HepG2 (cell line): ENCODE results near the gene ZNF793. TPM values are rescaled to one million over a fixed set of nuclear protein-coding genes. Genes with fewer than 3 reads are reported as not detected.

Experiments used
- ATAC-seq: fragments of 200-7000 bp; cut with Tn5 transposase; 3 replicates; pipeline ENCODE4 v1.9.1; 2020; ENCODE audit warnings: mild to moderate bottlenecking, moderate library complexity
- BruUV-seq: library from RNA; stranded (reverse); fragments of 400-500 nt; replicated peaks from 2 replicates; lab custom pipeline; 2021; lab: Mats Ljungman, UMichigan
- CTCF ChIA-PET: fragments of 300-600 bp; formaldehyde crosslinking; extraction: SDS; loops from one replicate; lab custom pipeline; 2021; ENCODE audit warnings: low total read pairs, inconsistent platforms, low intra/inter-chr PET ratio; lab: Yijun Ruan, JAX
- POLR2A ChIA-PET: fragments of 350-600 bp; sonication (Branson Sonifier 250); formaldehyde crosslinking; loops from one replicate; lab custom pipeline; 2020; ENCODE audit warnings: antibody characterized with exemption, inconsistent platforms; lab: Yijun Ruan, JAX
- DNase-seq: peaks from one replicate; pipeline ENCODE4 v3.0.0-alpha.2; 2015; ENCODE audit warnings: low spot score
- FAIRE-seq: peaks from 3 replicates; lab custom pipeline; 2011; peaks lifted over from hg19 to GRCh38; lab: Jason Lieb, UNC
- H2AFZ ChIP-seq: one replicate; pipeline ENCODE4 v1.6.1; 2011; ENCODE audit warnings: low read length, inconsistent platforms
- H3K27ac ChIP-seq: fragments of 300-600 bp; 3 replicates; pipeline ENCODE4 v1.8.0; 2011; ENCODE audit warnings: mixed run types, mild to moderate bottlenecking, mixed read lengths, low read length, inconsistent platforms; ENCODE audit not compliant: insufficient read depth; ENCODE audit errors: extremely low read length
- H3K27me3 ChIP-seq, 2 experiments: fragments of 200-600 bp in 1 of 2; 2 replicates in 1 of 2; 3 replicates in 1 of 2; pipeline versions ENCODE4 v1.6.0 to v1.8.0; 2011; ENCODE audit warnings: low read length in 2 of 2, mild to moderate bottlenecking in 2 of 2, moderate library complexity in 2 of 2, inconsistent platforms in 1 of 2; ENCODE audit not compliant: insufficient read depth in 2 of 2, control insufficient read depth in 1 of 2
- H3K36me3 ChIP-seq, 2 experiments: fragments of 200-600 bp in 1 of 2; replicated peaks in 1 of 2; 2 replicates in 1 of 2; 3 replicates in 1 of 2; pipeline versions ENCODE4 v1.5.1 to v1.8.0; 2011; ENCODE audit warnings: low read length in 2 of 2, inconsistent platforms in 1 of 2; ENCODE audit not compliant: insufficient read depth in 2 of 2, control insufficient read depth in 1 of 2
- H3K4me1 ChIP-seq: 2 replicates; pipeline ENCODE4 v1.5.1; 2012; ENCODE audit warnings: low read length, inconsistent platforms; ENCODE audit not compliant: insufficient read depth
- H3K4me2 ChIP-seq: 2 replicates; pipeline ENCODE4 v1.6.0; 2011; ENCODE audit warnings: low read depth, low read length, inconsistent platforms
- H3K4me3 ChIP-seq, 3 experiments: fragments of 200-600 bp in 1 of 3; sonication (generic), shearing (Covaris generic) in 1 of 3; replicated peaks in 1 of 3; 2 replicates each; pipeline ENCODE4 v1.5.1; 2011 to 2016; ENCODE audit warnings: low read length in 3 of 3, inconsistent platforms in 2 of 3, low read depth in 2 of 3, mild to moderate bottlenecking in 2 of 3, control low read depth in 1 of 3, mixed read lengths in 1 of 3; ENCODE audit not compliant: insufficient read depth in 1 of 3
- H3K79me2 ChIP-seq: one replicate; pipeline ENCODE4 v1.6.1; 2011; ENCODE audit warnings: low read length, inconsistent platforms; ENCODE audit not compliant: insufficient read depth
- H3K9ac ChIP-seq: 2 replicates; pipeline ENCODE4 v1.6.0; 2011; ENCODE audit warnings: mild to moderate bottlenecking, low read depth, low read length, inconsistent platforms; ENCODE audit not compliant: insufficient read depth
- H3K9me3 ChIP-seq: 2 replicates; pipeline ENCODE4 v1.5.1; 2012; ENCODE audit warnings: mild to moderate bottlenecking, low read length
- H4K20me1 ChIP-seq: 2 replicates; pipeline ENCODE4 v1.6.0; 2011; ENCODE audit warnings: inconsistent platforms, mild to moderate bottlenecking, low read length, moderate library complexity; ENCODE audit not compliant: insufficient read depth
- CAMTA2 ChIP-seq: sonication (generic); formaldehyde crosslinking; IDR thresholded peaks from 2 replicates; pipeline ENCODE4 v1.4.0; 2020; ENCODE audit warnings: mild to moderate bottlenecking, missing genetic modification reagents, borderline replicate concordance
- FOXJ3 ChIP-seq: sonication (generic); formaldehyde crosslinking; IDR thresholded peaks from 2 replicates; pipeline ENCODE4 v1.4.0; 2020; ENCODE audit warnings: missing genetic modification reagents, mild to moderate bottlenecking, borderline replicate concordance
- HNRNPK ChIP-seq: fragments of 200-400 bp; formaldehyde crosslinking; IDR thresholded peaks from 2 replicates; pipeline ENCODE4 v1.6.1; 2018; ENCODE audit warnings: low read length, low read depth, moderate library complexity, mild to moderate bottlenecking; ENCODE audit not compliant: poor library complexity, severe bottlenecking
- KLF6 ChIP-seq: IDR thresholded peaks from 2 replicates; pipeline ENCODE4 v1.8.0; 2016; ENCODE audit warnings: missing biosample characterization, missing genetic modification reagents
- NCOA1 ChIP-seq: sonication (generic); formaldehyde crosslinking; IDR thresholded peaks from 2 replicates; pipeline ENCODE4 v1.9.0; 2021; ENCODE audit warnings: missing genetic modification reagents
- NR2F2 ChIP-seq: IDR thresholded peaks from 2 replicates; pipeline ENCODE4 v1.6.1; 2012; ENCODE audit warnings: low read depth, inconsistent platforms, borderline replicate concordance
- PCBP2 ChIP-seq: fragments of 200-400 bp; formaldehyde crosslinking; optimal IDR thresholded peaks from 2 replicates; pipeline ENCODE3; 2018; ENCODE audit warnings: low read length, low read depth; ENCODE audit not compliant: poor library complexity, severe bottlenecking
- PPARG ChIP-seq: conservative IDR thresholded peaks from 2 replicates; pipeline ENCODE4 v1.6.1; 2016; ENCODE audit warnings: missing biosample characterization, missing genetic modification reagents
- RFXAP ChIP-seq: sonication (generic); formaldehyde crosslinking; IDR thresholded peaks from 2 replicates; pipeline ENCODE4 v1.4.0; 2020; ENCODE audit warnings: missing genetic modification reagents, borderline replicate concordance
- SNAPC4 ChIP-seq: sonication (generic); formaldehyde crosslinking; IDR thresholded peaks from 2 replicates; pipeline ENCODE4 v1.4.0; 2020; ENCODE audit warnings: mild to moderate bottlenecking, missing genetic modification reagents
- STAG1 ChIP-seq: sonication (generic); formaldehyde crosslinking; IDR thresholded peaks from 2 replicates; pipeline ENCODE4 v1.4.0; 2020; ENCODE audit warnings: missing genetic modification reagents
- ZNF776 ChIP-seq: sonication (generic); formaldehyde crosslinking; IDR thresholded peaks from 2 replicates; pipeline ENCODE4 v1.4.0; 2020; ENCODE audit warnings: mild to moderate bottlenecking, missing genetic modification reagents
- WGBS: methylation state at CpG from one replicate; pipeline ENCODE4 v1.1.6; 2017; ENCODE audit warnings: low lambda C conversion rate; 5-methylcytosine and 5-hydroxymethylcytosine counted together
- in situ Hi-C: cut with HindIII; loops from 2 replicates; pipeline ENCODE4 v1.10.0; 2017; ENCODE audit warnings: low pct_unique_long_range_greater_than_20kb; ENCODE audit not compliant: extremely low pct_ligation_motif_present
- intact Hi-C: fragments of 100-400 bp; cut with micrococcal nuclease; formaldehyde crosslinking; loops from one replicate; pipeline ENCODE4 v1.10.0; 2022; ENCODE audit not compliant: unreplicated experiment
- polyA plus RNA-seq, 8 experiments: library from polyadenylated mRNA; depleted of rRNA in 3 of 8; stranded (reverse) in 7 of 8; unstranded in 1 of 8; fragments of >200 nt; fragmentation: Illumina TruSeq in 4 of 8; extraction: Trizol in 4 of 8; gene quantifications; 2 replicates each; pipeline versions ENCODE4 v1.2.1 to v1.2.3, GENCODE V29; 2011 to 2016; ENCODE audit warnings: low read depth in 4 of 8, missing spikeins in 1 of 8, mixed read lengths in 1 of 8; ENCODE audit not compliant: insufficient read depth in 1 of 8
- total RNA-seq, 5 experiments: library from RNA; depleted of rRNA; stranded (reverse); fragments of >200 nt; fragmentation: Illumina TruSeq; extraction: Trizol; gene quantifications; 2 replicates each; pipeline ENCODE4 v1.2.3, GENCODE V29; 2016; ENCODE audit warnings: low read depth in 1 of 5
- TF ChIP-seq, protein P1 (sequence below): sonication (generic); formaldehyde crosslinking; IDR thresholded peaks from 2 replicates; pipeline ENCODE4 v1.5.0; 2020; ENCODE audit warnings: mild to moderate bottlenecking, missing genetic modification reagents, borderline replicate concordance
- TF ChIP-seq, protein P2 (sequence below): sonication (generic); formaldehyde crosslinking; IDR thresholded peaks from 2 replicates; pipeline ENCODE4 v1.8.0; 2022; ENCODE audit warnings: missing genetic modification reagents, mild to moderate bottlenecking, borderline replicate concordance

The ZNF793 gene
- total and polyA plus RNA-seq, 2 of the 13 experiments (the other 11 are each of a cell fraction or from before 2014, with no cell fraction given): 0.13 to 0.35 TPM

GRCh38 chr19:37466798-37467607 lies 39.7 kb upstream of the ZNF793 start, which contains the start of gene ZNF569:
Gene ZNF569, minus strand, starts transcription at chr19:37467444. Its CDS starts 22,523 bp downstream, at chr19:37444921.
- Histone ChIP-seq H2AFZ (peak within 1 kb of the TSS; percentile 89), H3K79me2 (no peaks in the 10 kb centered on the region), H3K36me3 (peaks cover 0 to 17% of the 10 kb centered on the region in 2 experiments; a peak in 1 of 5 replicates), H3K9ac (peak within 1 kb of the TSS; percentile 83), H3K9me3 (peaks cover 7% of the 10 kb centered on the region), H3K27ac (peak within 1 kb of the TSS; percentile 89), H3K27me3 (no peaks in the 10 kb centered on the region; a peak in 1 of 5 replicates), H3K4me3 (peak within 1 kb of the TSS; percentile 76 to 97 (median 89)), H3K4me2 (peak within 1 kb of the TSS; percentile 78), H3K4me1 (peaks cover 30% of the 10 kb centered on the region), H4K20me1 (no peaks in the 10 kb centered on the region)
- DNase-seq (peak; percentile 89), FAIRE-seq (peak; percentile 84), ATAC-seq (peak; percentile 85)
- WGBS: 0% methylated on average over 21 of the region's 62 CpGs
- POLR2A ChIA-PET: interaction anchor here (0.7 to 1.6 kb wide), 9 partner anchors 40 to 801 kb away, joined by 3 to 12 read pairs (median 4); partner anchors contain the start of genes ZNF383, ZNF420, ZNF461 and ZNF527
- CTCF ChIA-PET: no interaction called here
- intact Hi-C loops: loop anchor here (2.0 to 10.0 kb wide), 5 partner anchors 95 to 550 kb away; partner anchors contain the start of genes ZFP30, ZNF527, ZNF540 and ZNF568
- in situ Hi-C loops: no loop called here
- no TSS peak for BruUV-seq
- TF ChIP-seq FOXJ3 (CRISPR knock-in tag) (no peak), PPARG (0 out of 2 replicates have a peak, but pooled peaks have one; percentile 17), NR2F2 (peak; percentile 38; the same call in 1 of the 2 replicates), HNRNPK (no peak), KLF6 (CRISPR knock-in tag) (peak; percentile 48; the same call in 1 of the 2 replicates), RFXAP (CRISPR knock-in tag) (peak; percentile 83; the same call in 1 of the 2 replicates), CAMTA2 (CRISPR knock-in tag) (peak; percentile 92), PCBP2 (no peak), ZNF776 (CRISPR knock-in tag) (peak; percentile 94), STAG1 (peak; percentile 10; the same call in 1 of the 2 replicates), SNAPC4 (CRISPR knock-in tag) (peak; percentile 92), NCOA1 (CRISPR knock-in tag) (peak; percentile 48; the same call in 1 of the 2 replicates)
- TF ChIP-seq, protein P1, sequence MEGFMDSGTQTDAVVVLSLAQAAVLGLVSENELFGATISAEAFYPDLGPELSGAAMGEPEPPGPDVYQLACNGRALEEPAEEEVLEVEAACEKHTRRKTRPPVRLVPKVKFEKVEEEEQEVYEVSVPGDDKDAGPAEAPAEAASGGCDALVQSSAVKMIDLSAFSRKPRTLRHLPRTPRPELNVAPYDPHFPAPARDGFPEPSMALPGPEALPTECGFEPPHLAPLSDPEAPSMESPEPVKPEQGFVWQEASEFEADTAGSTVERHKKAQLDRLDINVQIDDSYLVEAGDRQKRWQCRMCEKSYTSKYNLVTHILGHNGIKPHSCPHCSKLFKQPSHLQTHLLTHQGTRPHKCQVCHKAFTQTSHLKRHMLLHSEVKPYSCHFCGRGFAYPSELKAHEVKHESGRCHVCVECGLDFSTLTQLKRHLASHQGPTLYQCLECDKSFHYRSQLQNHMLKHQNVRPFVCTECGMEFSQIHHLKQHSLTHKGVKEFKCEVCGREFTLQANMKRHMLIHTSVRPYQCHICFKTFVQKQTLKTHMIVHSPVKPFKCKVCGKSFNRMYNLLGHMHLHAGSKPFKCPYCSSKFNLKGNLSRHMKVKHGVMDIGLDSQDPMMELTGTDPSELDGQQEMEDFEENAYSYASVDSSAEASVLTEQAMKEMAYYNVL (CRISPR knock-in tag): 0 out of 2 replicates have a peak, but pooled peaks have one; percentile 57
- TF ChIP-seq, protein P2, sequence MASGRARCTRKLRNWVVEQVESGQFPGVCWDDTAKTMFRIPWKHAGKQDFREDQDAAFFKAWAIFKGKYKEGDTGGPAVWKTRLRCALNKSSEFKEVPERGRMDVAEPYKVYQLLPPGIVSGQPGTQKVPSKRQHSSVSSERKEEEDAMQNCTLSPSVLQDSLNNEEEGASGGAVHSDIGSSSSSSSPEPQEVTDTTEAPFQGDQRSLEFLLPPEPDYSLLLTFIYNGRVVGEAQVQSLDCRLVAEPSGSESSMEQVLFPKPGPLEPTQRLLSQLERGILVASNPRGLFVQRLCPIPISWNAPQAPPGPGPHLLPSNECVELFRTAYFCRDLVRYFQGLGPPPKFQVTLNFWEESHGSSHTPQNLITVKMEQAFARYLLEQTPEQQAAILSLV (CRISPR knock-in tag): peak; percentile 77; the same call in 1 of the 2 replicates
